BJ (cell line): Measurements from ENCODE around the gene GALNT2. TPM values are rescaled to one million over a fixed set of nuclear protein-coding genes. Genes with fewer than 3 reads are reported as not detected.

Source experiments
- CTCF ChIA-PET: fragments of 350-600 bp; formaldehyde crosslinking; extraction: SDS; loops from one replicate; lab custom pipeline; 2021; ENCODE audit warnings: antibody characterized with exemption, inconsistent platforms; lab: Yijun Ruan, JAX
- POLR2A ChIA-PET: fragments of 300-600 bp; sonication (Branson Sonifier 250); formaldehyde crosslinking; extraction: SDS; loops from one replicate; lab custom pipeline; 2021; ENCODE audit warnings: antibody characterized with exemption; lab: Charles Lee
- DNase-seq: peaks from one replicate; pipeline ENCODE4 v3.0.0-alpha.2; 2011; ENCODE audit warnings: low read depth
- H3K27me3 ChIP-seq: 2 replicates; pipeline ENCODE4 v1.6.0; 2011; ENCODE audit warnings: low read length; ENCODE audit not compliant: control insufficient read depth, insufficient read depth
- H3K36me3 ChIP-seq: 2 replicates; pipeline ENCODE4 v1.5.1; 2011; ENCODE audit warnings: low read length; ENCODE audit not compliant: control insufficient read depth, insufficient read depth
- H3K4me3 ChIP-seq: 2 replicates; pipeline ENCODE4 v1.5.1; 2011; ENCODE audit warnings: low read depth, mild to moderate bottlenecking, control low read depth, low read length
- polyA plus RNA-seq: library from polyadenylated mRNA; depleted of rRNA; stranded (reverse); fragments of >200 nt; gene quantifications from 2 replicates; pipeline ENCODE4 v1.2.3, GENCODE V29; 2011
- TF ChIP-seq, protein P1 (sequence below): IDR thresholded peaks from 2 replicates; pipeline ENCODE4 v1.5.1; 2011; ENCODE audit warnings: low read depth, mild to moderate bottlenecking, control low read depth, inconsistent platforms, low read length, moderate library complexity; ENCODE audit not compliant: insufficient read depth

GALNT2 gene
- polyA plus RNA-seq, 1 experiment, result 90.9 TPM

DNA sequence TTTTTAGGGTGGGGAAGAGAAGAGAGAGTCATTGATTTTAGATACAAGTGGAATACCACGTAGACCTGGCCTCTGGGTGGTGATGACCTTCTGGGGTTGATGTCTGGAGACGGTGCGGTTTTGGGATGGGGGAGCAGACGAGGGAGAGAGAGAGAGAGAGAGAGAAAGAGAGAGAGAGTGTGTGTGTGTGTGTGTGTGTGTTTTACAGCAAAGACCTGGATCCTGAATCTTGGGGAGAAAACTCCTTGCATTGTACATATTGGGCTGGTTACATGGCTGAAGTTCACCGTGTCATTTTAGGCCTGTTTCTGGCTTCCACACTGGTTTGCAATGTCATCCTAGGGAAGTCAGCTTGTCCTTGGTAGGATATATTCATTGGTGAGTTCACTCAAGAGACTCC lies 89.0 kb downstream of the GALNT2 start:
- H3K36me3 ChIP-seq, result no peaks in the 10 kb centered on the region; the same call in 1 of the 2 replicates
- no peak overlapping the region for H3K4me3 ChIP-seq
- DNase-seq, result no peak
- CTCF ChIA-PET, result interaction anchor here (0.7 kb wide), 1 partner anchor 15 kb away, joined by 3 read pairs; no protein-coding TSS in a partner anchor
- TF ChIP-seq, protein P1, sequence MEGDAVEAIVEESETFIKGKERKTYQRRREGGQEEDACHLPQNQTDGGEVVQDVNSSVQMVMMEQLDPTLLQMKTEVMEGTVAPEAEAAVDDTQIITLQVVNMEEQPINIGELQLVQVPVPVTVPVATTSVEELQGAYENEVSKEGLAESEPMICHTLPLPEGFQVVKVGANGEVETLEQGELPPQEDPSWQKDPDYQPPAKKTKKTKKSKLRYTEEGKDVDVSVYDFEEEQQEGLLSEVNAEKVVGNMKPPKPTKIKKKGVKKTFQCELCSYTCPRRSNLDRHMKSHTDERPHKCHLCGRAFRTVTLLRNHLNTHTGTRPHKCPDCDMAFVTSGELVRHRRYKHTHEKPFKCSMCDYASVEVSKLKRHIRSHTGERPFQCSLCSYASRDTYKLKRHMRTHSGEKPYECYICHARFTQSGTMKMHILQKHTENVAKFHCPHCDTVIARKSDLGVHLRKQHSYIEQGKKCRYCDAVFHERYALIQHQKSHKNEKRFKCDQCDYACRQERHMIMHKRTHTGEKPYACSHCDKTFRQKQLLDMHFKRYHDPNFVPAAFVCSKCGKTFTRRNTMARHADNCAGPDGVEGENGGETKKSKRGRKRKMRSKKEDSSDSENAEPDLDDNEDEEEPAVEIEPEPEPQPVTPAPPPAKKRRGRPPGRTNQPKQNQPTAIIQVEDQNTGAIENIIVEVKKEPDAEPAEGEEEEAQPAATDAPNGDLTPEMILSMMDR, result no peak
- no peaks in the 10 kb centered on the region for H3K27me3 ChIP-seq
- POLR2A ChIA-PET, result no interaction called here

DNA sequence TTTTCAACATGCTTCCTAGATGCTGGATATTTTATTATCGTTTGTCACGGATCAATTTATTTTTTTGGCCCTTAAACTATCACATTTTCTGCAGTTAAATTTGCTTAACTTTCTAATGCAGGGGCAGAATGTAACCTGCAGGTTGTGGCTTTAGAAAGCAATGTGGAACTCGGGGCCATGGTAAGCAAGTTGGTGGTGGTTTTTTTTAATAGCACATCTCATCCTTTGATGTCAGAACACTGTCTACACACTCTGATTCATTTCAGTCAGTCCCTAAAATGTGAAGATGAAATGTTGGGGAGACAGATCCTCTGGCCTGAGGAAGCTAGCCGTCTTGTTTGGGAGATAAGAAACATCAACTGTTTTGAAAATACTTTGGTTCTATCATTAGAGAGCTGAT lies 89.5 kb downstream of the GALNT2 start:
- H3K36me3 ChIP-seq, result no peaks in the 10 kb centered on the region; the same call in 1 of the 2 replicates
- CTCF ChIA-PET, result no interaction called here
- DNase-seq, result no peak
- POLR2A ChIA-PET, result no interaction called here
- TF ChIP-seq, protein P1, result no peak
- no peak overlapping the region for H3K4me3 ChIP-seq
- H3K27me3 ChIP-seq, result no peaks in the 10 kb centered on the region

DNA sequence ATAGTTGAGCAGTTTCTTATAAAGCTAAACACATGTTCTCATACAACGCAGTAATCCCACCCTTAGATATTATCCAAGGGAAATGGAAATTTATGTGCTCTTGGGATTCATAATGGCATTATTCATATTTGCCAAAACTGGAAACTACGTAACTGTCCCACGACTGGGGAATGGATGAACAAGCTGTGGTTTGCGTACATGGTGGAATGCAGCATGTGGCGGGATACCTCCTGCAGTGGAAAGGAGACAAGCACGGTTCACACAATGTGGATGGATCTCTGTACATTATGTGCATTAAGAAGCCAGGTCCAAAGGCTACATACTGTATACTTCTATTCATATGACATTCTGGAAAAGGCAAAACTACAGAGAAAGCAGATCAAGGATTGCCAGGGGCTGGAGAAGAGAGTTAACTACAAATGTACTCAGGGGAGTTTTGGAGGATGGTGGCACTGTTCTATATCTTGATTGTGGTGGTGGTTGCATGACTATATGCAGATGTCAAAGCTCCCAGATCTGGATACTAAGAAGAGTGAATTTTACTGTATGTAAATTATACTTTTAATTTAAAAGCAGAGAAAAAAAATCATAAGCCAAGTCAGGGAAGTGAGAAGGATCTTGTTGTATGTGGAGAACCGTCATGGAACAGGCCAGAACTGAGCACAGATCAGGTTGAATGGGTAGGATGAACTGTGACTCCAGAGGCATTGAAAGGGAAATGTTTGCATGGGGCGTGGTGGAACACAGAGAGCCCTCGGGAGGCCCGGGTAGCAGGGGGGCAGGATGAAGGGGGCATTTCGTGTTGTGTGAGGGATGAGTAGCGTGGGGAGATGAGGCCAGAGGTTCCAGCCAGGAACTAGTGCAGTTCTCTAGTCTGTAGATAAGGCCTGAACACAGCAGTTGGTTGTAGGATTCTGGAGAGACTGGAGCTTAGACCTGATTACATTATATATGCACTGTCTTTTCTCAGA lies 90.7 kb downstream of the GALNT2 start:
- TF ChIP-seq, protein P1, result no peak

DNA sequence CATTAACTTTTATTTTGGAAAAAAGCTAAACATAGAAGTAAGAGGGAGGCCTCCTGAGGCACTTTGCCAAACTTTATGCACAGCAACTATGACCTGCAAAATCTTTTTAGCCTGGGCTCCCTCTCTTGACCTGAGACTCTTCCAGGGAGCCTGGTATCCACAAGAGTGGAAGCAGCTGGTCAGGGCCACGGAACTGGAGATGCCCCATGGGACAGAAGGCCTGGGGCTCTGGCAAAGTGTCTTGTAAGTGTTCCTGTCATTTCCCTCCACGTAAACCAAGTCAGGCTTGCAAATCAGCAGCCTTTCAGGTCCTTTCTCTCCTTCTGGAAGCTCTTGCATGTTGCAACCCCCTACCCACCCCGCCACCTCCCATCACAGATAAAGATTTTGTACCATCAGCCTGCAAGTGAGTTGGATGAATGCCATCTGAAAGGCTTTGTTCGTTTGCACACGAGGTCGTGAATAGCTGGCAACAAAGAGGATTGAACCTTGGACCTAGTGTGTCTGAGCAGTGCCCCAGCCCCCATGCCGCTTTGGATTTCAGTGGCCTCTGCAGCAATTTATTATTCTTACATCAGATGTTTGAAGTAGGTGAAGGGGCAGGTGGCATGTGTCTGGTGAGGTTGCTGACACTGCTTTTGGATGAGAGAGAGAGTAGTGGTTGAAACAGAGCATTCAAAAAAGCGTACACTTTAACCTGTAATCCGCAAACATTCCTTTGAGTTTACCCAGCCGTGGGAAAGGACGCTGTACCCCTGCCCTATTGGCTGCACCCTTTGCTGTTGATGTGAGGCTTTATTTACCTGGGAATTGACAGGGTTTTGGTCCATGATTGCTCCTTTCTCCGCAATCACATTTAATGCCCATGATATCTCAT lies 91.6 kb downstream of the GALNT2 start:
- TF ChIP-seq, protein P1, result no peak
- no peak overlapping the region for H3K4me3 ChIP-seq
- H3K27me3 ChIP-seq, result no peaks in the 10 kb centered on the region
- no peak for DNase-seq
- CTCF ChIA-PET, result interaction anchor here (1.2 kb wide), 1 partner anchor 27 kb away, joined by 3 read pairs; no protein-coding TSS in a partner anchor
- no peaks in the 10 kb centered on the region for H3K36me3 ChIP-seq
- POLR2A ChIA-PET, result no interaction called here

More for the DNA sequence above, 90.7 kb downstream of the GALNT2 start:
- ChIA-PET POLR2A (no interaction called here), CTCF (interaction anchor here (0.7 to 1.2 kb wide), 3 partner anchors 20 to 70 kb away, joined by 3 to 4 read pairs (median 3); no protein-coding TSS in a partner anchor)
- Histone ChIP-seq H3K27me3 (no peaks in the 10 kb centered on the region), H3K4me3 (no peak overlapping the region), H3K36me3 (no peaks in the 10 kb centered on the region)
- DNase-seq, result no peak
